Subcutaneous adipose tissue (tissue), 4 donors: ENCODE data around the gene LGR5. TPM values are rescaled to one million over a fixed set of nuclear protein-coding genes. Genes with fewer than 3 reads are reported as not detected.

Source experiments
- total RNA-seq, 4 donors: library from RNA; depleted of rRNA; stranded (reverse); fragments of >200 nt; gene quantifications; one replicate each; pipeline ENCODE4 v1.1.0, GENCODE V29; 2016
- TF ChIP-seq, protein P1 (sequence below): fragments of 450-650 bp; IDR thresholded peaks from one replicate; pipeline ENCODE4 v1.5.1; 2016; ENCODE audit warnings: low read depth, mild to moderate bottlenecking, control low read depth, antibody characterized with exemption, moderate library complexity

LGR5 gene
- total RNA-seq, 4 donors from 2014 or later, result 0.17 to 0.88 (median 0.35) TPM

DNA sequence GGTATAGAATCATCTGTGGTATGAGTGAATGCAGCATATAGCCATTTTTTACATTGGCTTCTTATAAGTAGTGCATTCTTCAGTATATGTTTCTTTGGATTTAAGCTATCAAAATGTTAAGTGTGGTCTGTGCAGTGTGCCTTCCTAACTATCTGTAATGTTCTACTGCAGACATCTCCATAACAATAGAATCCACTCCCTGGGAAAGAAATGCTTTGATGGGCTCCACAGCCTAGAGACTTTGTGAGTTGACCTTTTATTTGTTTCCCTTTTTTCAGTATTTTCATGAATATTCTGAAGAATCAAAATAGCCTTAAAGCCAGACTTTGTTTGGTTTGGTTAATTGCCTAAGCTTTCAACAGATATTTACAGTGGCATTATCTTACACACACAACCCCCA is 116.8 kb downstream of the LGR5 start:
- TF ChIP-seq, protein P1, sequence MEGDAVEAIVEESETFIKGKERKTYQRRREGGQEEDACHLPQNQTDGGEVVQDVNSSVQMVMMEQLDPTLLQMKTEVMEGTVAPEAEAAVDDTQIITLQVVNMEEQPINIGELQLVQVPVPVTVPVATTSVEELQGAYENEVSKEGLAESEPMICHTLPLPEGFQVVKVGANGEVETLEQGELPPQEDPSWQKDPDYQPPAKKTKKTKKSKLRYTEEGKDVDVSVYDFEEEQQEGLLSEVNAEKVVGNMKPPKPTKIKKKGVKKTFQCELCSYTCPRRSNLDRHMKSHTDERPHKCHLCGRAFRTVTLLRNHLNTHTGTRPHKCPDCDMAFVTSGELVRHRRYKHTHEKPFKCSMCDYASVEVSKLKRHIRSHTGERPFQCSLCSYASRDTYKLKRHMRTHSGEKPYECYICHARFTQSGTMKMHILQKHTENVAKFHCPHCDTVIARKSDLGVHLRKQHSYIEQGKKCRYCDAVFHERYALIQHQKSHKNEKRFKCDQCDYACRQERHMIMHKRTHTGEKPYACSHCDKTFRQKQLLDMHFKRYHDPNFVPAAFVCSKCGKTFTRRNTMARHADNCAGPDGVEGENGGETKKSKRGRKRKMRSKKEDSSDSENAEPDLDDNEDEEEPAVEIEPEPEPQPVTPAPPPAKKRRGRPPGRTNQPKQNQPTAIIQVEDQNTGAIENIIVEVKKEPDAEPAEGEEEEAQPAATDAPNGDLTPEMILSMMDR, result no peak

DNA sequence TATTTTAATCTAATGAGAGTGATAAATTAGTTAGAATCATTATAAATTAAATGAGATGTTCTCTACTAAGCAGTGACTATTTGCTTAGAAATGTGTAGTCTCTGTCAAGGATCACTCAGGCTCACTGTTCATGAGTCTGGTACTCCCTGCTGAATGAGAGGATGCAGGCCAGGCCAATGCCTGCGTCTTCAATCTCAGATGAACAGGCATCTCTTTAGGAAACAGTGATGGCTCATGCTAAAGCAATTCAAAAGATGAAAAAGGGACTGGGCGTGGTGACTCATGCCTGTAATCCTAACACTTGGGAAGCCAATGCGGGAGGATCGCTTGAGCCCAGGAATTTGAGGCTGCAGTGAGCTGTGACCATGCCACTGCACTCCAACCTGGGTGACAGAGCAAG is 117.3 kb downstream of the LGR5 start:
- TF ChIP-seq, protein P1, result no peak

DNA sequence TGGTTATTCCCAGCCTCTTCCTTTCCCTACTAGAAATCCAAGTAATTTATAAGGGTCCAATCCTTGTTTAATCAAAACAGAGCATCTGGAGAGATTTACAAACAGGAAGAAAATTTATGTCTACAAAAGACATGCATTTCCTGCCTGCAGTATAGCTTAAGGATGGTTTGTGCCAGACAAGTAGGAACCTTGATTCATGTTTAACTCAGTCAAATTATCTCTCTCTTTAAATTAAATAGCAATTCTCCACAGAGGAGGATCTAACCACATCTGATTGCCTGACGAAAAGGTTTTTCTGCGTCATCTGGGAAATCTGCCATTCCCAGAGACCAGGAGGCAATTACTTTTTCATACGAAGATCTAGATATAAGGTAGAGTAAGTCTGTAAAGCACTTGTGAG is 118.8 kb downstream of the LGR5 start:
- TF ChIP-seq, protein P1, result no peak

GRCh38 chr12:71562676-71563595 is 123.3 kb downstream of the LGR5 start:
- TF ChIP-seq, protein P1, result no peak

GRCh38 chr12:71565535-71565934 is 125.9 kb downstream of the LGR5 start:
- TF ChIP-seq, protein P1, result no peak

GRCh38 chr12:71566655-71567054 is 127.1 kb downstream of the LGR5 start:
- TF ChIP-seq, protein P1, result no peak

DNA sequence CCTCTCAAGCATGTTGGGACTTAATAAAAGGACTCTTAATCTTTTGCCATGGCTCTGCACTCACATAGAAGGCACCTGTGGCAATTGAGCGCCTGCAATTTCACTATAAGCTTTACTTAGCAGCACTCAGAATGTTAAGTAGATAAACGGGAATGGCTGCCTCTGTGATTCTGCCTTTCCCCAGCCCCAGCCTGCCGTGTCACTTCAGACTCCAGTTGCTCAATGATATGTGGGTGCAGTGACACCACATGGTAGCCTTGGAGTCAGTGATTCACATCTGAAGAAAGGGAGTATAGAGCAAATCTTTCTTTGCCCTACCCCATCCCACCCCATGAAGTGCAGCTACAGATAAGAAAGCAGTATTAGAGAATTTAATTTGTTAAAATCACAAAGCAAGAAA is 127.9 kb downstream of the LGR5 start:
- TF ChIP-seq, protein P1, result no peak
